Panc1 (cell line): ENCODE data around the gene CCDC32. TPM values are rescaled to one million over a fixed set of nuclear protein-coding genes. Genes with fewer than 3 reads are reported as not detected.

Experiments used
- ATAC-seq: fragments of 200-7000 bp; cut with Tn5 transposase; 2 replicates; pipeline ENCODE4 v1.9.1; 2020; ENCODE audit warnings: mild to moderate bottlenecking, moderate library complexity
- BruUV-seq: library from RNA; stranded (reverse); fragments of 400-500 nt; replicated peaks from 2 replicates; lab custom pipeline; 2021; lab: Mats Ljungman, UMichigan
- CTCF ChIA-PET: fragments of 300-600 bp; sonication (Branson Sonifier 250); formaldehyde crosslinking; loops from one replicate; lab custom pipeline; 2022; ENCODE audit warnings: antibody characterized with exemption; lab: Charles Lee
- POLR2A ChIA-PET: fragments of 300-600 bp; sonication (Branson Sonifier 250); formaldehyde crosslinking; loops from one replicate; lab custom pipeline; 2022; ENCODE audit warnings: antibody characterized with exemption; lab: Charles Lee
- DNase-seq: peaks from one replicate; pipeline ENCODE4 v3.0.0-alpha.2; 2010; ENCODE audit warnings: low read depth, low spot score
- H3K27ac ChIP-seq: 2 replicates; pipeline ENCODE4 v1.5.1; 2011; ENCODE audit warnings: mild to moderate bottlenecking, low read length, inconsistent platforms
- H3K27me3 ChIP-seq: fragments of 200-500 bp; sonication (Bioruptor generic); 2 replicates; pipeline ENCODE4 v1.6.0; 2014; ENCODE audit warnings: low read length, inconsistent platforms; ENCODE audit not compliant: control insufficient read depth, insufficient read depth
- H3K36me3 ChIP-seq: fragments of 200-500 bp; sonication (Bioruptor generic); 2 replicates; pipeline ENCODE4 v1.5.1; 2014; ENCODE audit warnings: inconsistent platforms, mild to moderate bottlenecking, low read length, moderate library complexity; ENCODE audit not compliant: control insufficient read depth, insufficient read depth
- H3K4me1 ChIP-seq: 2 replicates; pipeline ENCODE4 v1.5.1; 2011; ENCODE audit warnings: inconsistent platforms, mild to moderate bottlenecking, low read length, moderate library complexity; ENCODE audit not compliant: control insufficient read depth, insufficient read depth
- H3K4me3 ChIP-seq, 2 experiments: 2 replicates each; pipeline ENCODE4 v1.5.1; 2011 to 2012; ENCODE audit warnings: low read depth in 2 of 2, low read length in 2 of 2, mild to moderate bottlenecking in 2 of 2, inconsistent platforms in 1 of 2, moderate library complexity in 1 of 2
- H3K9me3 ChIP-seq: fragments of 200-500 bp; sonication (Bioruptor generic); 2 replicates; pipeline ENCODE4 v1.5.1; 2014; ENCODE audit warnings: low read depth, mild to moderate bottlenecking, inconsistent platforms, low read length, moderate library complexity; ENCODE audit not compliant: control insufficient read depth, insufficient read depth
- POLR2AphosphoS5 ChIP-seq: IDR thresholded peaks from 2 replicates; pipeline ENCODE4 v1.6.1; 2012; ENCODE audit warnings: mild to moderate bottlenecking, low read depth, low read length, moderate library complexity
- SIN3A ChIP-seq: IDR thresholded peaks from 2 replicates; pipeline ENCODE4 v1.6.1; 2012; ENCODE audit warnings: low read depth, mild to moderate bottlenecking, low read length, moderate library complexity, borderline replicate concordance; ENCODE audit not compliant: insufficient read depth
- TCF7L2 ChIP-seq: IDR thresholded peaks from 2 replicates; pipeline ENCODE4 v1.6.1; 2011; ENCODE audit warnings: mild to moderate bottlenecking, low read depth, low read length, inconsistent platforms
- in situ Hi-C: cut with HindIII; loops from 2 replicates; pipeline ENCODE4 v1.10.0; 2016; ENCODE audit warnings: low sequenced_read_pairs, low pct_unique_long_range_greater_than_20kb
- intact Hi-C: fragments of 100-400 bp; cut with micrococcal nuclease; formaldehyde crosslinking; loops from one replicate; pipeline ENCODE4 v1.10.0; 2022; ENCODE audit not compliant: unreplicated experiment
- total RNA-seq: library from RNA; stranded (reverse); gene quantifications from one replicate; pipeline ENCODE4 v1.2.1, GENCODE V29; 2021; ENCODE audit not compliant: unreplicated experiment
- TF ChIP-seq, protein P1 (sequence below), 2 experiments: IDR thresholded peaks; 2 replicates each; pipeline ENCODE4 v1.6.1; 2011 to 2012; ENCODE audit warnings: low read depth in 2 of 2, control low read depth in 1 of 2, low read length in 1 of 2, mild to moderate bottlenecking in 1 of 2, moderate library complexity in 1 of 2; ENCODE audit not compliant: insufficient read depth in 1 of 2
- TF ChIP-seq, protein P2 (sequence below): fragments of 450-650 bp; IDR thresholded peaks from 2 replicates; pipeline ENCODE4 v1.5.1; 2017; ENCODE audit warnings: mild to moderate bottlenecking

The CCDC32 gene
- total RNA-seq, 1 experiment from 2014 or later, result 29.8 TPM

DNA sequence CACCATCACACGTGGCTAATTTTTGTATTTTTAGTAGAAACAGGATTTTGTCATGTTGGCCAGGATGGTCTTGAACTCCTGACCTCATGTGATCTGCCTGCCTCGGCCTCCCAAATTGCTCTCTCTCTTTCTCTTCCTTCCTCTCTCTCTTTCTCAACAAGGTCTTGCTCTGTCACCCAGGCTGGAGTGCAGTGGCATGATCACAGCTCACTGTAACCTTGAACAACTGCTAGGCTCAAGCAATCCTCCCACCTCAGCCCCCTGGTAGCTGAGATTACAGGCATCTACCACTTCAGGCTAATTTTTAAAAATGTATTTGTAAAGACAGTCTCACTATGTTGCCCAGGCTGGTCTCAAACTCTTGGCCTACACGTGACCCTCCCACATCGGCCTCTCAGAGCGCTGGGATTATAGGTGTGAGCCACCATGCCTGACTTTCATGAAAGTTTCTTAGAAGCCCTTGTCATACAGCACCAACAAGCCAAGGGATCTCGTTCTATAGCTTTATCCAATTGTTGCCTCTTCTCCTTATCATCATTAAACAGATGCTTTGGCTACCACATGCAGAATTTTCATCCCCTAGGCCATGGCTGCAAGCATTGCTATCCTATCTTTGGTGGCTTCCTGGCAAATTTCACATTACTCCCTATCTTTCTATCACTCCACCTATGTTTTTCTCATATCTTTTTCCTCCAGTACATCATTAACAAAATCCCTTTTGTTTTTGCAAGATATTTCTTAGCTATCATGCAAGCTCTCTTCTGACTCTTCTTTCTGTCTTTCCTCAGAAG, 5.7 kb downstream of the CCDC32 start:
- BruUV-seq, result no TSS peak
- ChIA-PET CTCF (interaction anchor here (0.6 kb wide), 1 partner anchor 117 kb away, joined by 4 read pairs; no protein-coding TSS in a partner anchor), POLR2A (no interaction called here)
- TF ChIP-seq POLR2AphosphoS5, result no peak
- TF ChIP-seq, protein P1, sequence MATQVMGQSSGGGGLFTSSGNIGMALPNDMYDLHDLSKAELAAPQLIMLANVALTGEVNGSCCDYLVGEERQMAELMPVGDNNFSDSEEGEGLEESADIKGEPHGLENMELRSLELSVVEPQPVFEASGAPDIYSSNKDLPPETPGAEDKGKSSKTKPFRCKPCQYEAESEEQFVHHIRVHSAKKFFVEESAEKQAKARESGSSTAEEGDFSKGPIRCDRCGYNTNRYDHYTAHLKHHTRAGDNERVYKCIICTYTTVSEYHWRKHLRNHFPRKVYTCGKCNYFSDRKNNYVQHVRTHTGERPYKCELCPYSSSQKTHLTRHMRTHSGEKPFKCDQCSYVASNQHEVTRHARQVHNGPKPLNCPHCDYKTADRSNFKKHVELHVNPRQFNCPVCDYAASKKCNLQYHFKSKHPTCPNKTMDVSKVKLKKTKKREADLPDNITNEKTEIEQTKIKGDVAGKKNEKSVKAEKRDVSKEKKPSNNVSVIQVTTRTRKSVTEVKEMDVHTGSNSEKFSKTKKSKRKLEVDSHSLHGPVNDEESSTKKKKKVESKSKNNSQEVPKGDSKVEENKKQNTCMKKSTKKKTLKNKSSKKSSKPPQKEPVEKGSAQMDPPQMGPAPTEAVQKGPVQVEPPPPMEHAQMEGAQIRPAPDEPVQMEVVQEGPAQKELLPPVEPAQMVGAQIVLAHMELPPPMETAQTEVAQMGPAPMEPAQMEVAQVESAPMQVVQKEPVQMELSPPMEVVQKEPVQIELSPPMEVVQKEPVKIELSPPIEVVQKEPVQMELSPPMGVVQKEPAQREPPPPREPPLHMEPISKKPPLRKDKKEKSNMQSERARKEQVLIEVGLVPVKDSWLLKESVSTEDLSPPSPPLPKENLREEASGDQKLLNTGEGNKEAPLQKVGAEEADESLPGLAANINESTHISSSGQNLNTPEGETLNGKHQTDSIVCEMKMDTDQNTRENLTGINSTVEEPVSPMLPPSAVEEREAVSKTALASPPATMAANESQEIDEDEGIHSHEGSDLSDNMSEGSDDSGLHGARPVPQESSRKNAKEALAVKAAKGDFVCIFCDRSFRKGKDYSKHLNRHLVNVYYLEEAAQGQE (IDR thresholded peaks at IDR 0.05; ENCODE audit: insufficient read depth in 1 of 2, low read depth in 2 of 2, low read length in 1 of 2), result no peak
- TF ChIP-seq TCF7L2, result no peak
- no peak for TF ChIP-seq SIN3A
- TF ChIP-seq, protein P2, sequence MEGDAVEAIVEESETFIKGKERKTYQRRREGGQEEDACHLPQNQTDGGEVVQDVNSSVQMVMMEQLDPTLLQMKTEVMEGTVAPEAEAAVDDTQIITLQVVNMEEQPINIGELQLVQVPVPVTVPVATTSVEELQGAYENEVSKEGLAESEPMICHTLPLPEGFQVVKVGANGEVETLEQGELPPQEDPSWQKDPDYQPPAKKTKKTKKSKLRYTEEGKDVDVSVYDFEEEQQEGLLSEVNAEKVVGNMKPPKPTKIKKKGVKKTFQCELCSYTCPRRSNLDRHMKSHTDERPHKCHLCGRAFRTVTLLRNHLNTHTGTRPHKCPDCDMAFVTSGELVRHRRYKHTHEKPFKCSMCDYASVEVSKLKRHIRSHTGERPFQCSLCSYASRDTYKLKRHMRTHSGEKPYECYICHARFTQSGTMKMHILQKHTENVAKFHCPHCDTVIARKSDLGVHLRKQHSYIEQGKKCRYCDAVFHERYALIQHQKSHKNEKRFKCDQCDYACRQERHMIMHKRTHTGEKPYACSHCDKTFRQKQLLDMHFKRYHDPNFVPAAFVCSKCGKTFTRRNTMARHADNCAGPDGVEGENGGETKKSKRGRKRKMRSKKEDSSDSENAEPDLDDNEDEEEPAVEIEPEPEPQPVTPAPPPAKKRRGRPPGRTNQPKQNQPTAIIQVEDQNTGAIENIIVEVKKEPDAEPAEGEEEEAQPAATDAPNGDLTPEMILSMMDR, result no peak
- DNase-seq (no peak), ATAC-seq (no peak)
- H3K9me3 ChIP-seq, result no peaks in the 10 kb centered on the region
- intact Hi-C loops, result no loop called here
- H3K36me3 ChIP-seq, result peaks cover 9% of the 10 kb centered on the region; the same call in 1 of the 2 replicates
- no peak overlapping the region for H3K4me3 ChIP-seq
- H3K4me1 ChIP-seq, result no peaks in the 10 kb centered on the region
- no peaks in the 10 kb centered on the region for H3K27me3 ChIP-seq
- in situ Hi-C loops, result no loop called here
- H3K27ac ChIP-seq, result no peak overlapping the region

DNA sequence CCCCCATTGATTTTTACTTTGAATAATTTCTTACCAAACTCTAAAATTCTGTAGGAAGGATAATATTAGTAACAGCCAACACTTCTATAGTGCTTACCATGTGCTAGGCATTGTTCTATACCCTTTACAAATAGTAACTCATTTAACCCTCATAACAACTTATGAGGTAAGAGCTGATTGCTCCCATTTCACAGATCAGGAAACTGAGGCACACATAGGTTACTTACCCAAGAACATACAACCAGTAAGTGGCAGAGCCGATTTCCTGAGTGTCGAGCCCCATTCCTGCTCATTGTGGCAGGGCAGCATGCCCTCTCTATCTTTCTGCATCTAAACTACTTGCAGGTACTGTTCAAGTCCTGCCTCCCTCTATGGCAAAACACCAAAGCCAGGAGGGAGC, 9.0 kb downstream of the CCDC32 start:
- in situ Hi-C loops, result no loop called here
- ATAC-seq, result no peak
- Histone ChIP-seq H3K9me3 (no peaks in the 10 kb centered on the region), H3K36me3 (peaks cover 9% of the 10 kb centered on the region; the same call in 1 of the 2 replicates), H3K4me1 (no peaks in the 10 kb centered on the region), H3K4me3 (no peak overlapping the region), H3K27ac (no peak overlapping the region), H3K27me3 (no peaks in the 10 kb centered on the region)
- no TSS peak for BruUV-seq
- TF ChIP-seq SIN3A, result no peak
- no peak for TF ChIP-seq TCF7L2
- TF ChIP-seq, protein P2, result no peak
- no peak for TF ChIP-seq POLR2AphosphoS5
- TF ChIP-seq, protein P1 (IDR thresholded peaks at IDR 0.05; ENCODE audit: insufficient read depth in 1 of 2, low read depth in 2 of 2, low read length in 1 of 2), result no peak
- intact Hi-C loops, result no loop called here
- no peak for DNase-seq
- ChIA-PET POLR2A (interaction anchor here (0.6 kb wide), 1 partner anchor 114 kb away, joined by 5 read pairs; no protein-coding TSS in a partner anchor), CTCF (no interaction called here)
